Neural progenitor cell (in vitro differentiated cells): Measurements from ENCODE around the gene ADNP2. TPM values are rescaled to one million over a fixed set of nuclear protein-coding genes. Genes with fewer than 3 reads are reported as not detected.

ENCODE experiments used
- DNase-seq: peaks from one replicate; pipeline ENCODE4 v3.0.0-alpha.2; 2016; ENCODE audit warnings: low spot score
- H2AFZ ChIP-seq: fragments of 200-600 bp; sonication (generic); replicated peaks from 2 replicates; pipeline ENCODE4 v1.6.1; 2016; ENCODE audit warnings: antibody characterized with exemption
- H3F3A ChIP-seq: fragments of 200-600 bp; sonication (generic); 2 replicates; pipeline ENCODE4 v1.6.1; 2016; ENCODE audit warnings: antibody characterized with exemption, low read depth
- H3K27ac ChIP-seq: fragments of 200-600 bp; sonication (generic); 2 replicates; pipeline ENCODE4 v1.5.1; 2016; ENCODE audit warnings: mild to moderate bottlenecking
- H3K27me3 ChIP-seq: fragments of 200-600 bp; sonication (generic); 2 replicates; pipeline ENCODE4 v1.6.1; 2016; ENCODE audit warnings: mild to moderate bottlenecking, moderate library complexity
- H3K36me3 ChIP-seq: fragments of 200-600 bp; sonication (generic); 2 replicates; pipeline ENCODE4 v1.5.1; 2016
- H3K4me1 ChIP-seq: fragments of 200-600 bp; sonication (generic); 2 replicates; pipeline ENCODE4 v1.6.1; 2016; ENCODE audit warnings: mixed run types
- H3K4me2 ChIP-seq: fragments of 200-600 bp; sonication (generic); 2 replicates; pipeline ENCODE4 v1.6.1; 2016
- H3K4me3 ChIP-seq: fragments of 200-600 bp; sonication (generic); 2 replicates; pipeline ENCODE4 v1.5.1; 2016
- H3K79me2 ChIP-seq: fragments of 200-600 bp; sonication (generic); 2 replicates; pipeline ENCODE4 v1.6.1; 2016; ENCODE audit warnings: low read depth
- H3K9ac ChIP-seq: fragments of 200-600 bp; sonication (generic); 2 replicates; pipeline ENCODE4 v1.6.1; 2016
- H3K9me3 ChIP-seq: fragments of 200-600 bp; sonication (generic); 2 replicates; pipeline ENCODE4 v1.5.1; 2016; ENCODE audit warnings: low read depth
- H4K20me1 ChIP-seq: fragments of 200-600 bp; sonication (generic); 2 replicates; pipeline ENCODE4 v1.6.1; 2016; ENCODE audit warnings: low read depth
- H3K27ac Mint-ChIP-seq: 3 replicates; pipeline ENCODE4 v1.8.0; 2021; ENCODE audit warnings: mixed read lengths
- H3K27me3 Mint-ChIP-seq: 2 replicates; pipeline ENCODE4 v1.8.0; 2022; ENCODE audit warnings: low read depth, mild to moderate bottlenecking, inconsistent platforms, moderate library complexity, mixed read lengths; ENCODE audit not compliant: insufficient read depth
- H3K36me3 Mint-ChIP-seq: 3 replicates; pipeline ENCODE4 v1.8.0; 2021; ENCODE audit warnings: mixed read lengths
- H3K4me1 Mint-ChIP-seq: 3 replicates; pipeline ENCODE4 v1.8.0; 2021; ENCODE audit warnings: mixed read lengths
- H3K4me3 Mint-ChIP-seq: 3 replicates; pipeline ENCODE4 v1.8.0; 2021; ENCODE audit warnings: mild to moderate bottlenecking, moderate library complexity, mixed read lengths
- H3K9me3 Mint-ChIP-seq: 3 replicates; pipeline ENCODE4 v1.8.0; 2020; ENCODE audit warnings: mixed read lengths
- EZH2 ChIP-seq: fragments of 200-600 bp; sonication (generic); IDR thresholded peaks from 2 replicates; pipeline ENCODE4 v1.6.1; 2017; ENCODE audit warnings: antibody characterized with exemption, mild to moderate bottlenecking, moderate library complexity
- EZH2phosphoT487 ChIP-seq: fragments of 200-600 bp; sonication (generic); IDR thresholded peaks from 2 replicates; pipeline ENCODE4 v1.6.1; 2017; ENCODE audit warnings: antibody characterized with exemption
- total RNA-seq: library from RNA; depleted of rRNA; stranded (reverse); fragments of >200 nt; gene quantifications from 2 replicates; pipeline ENCODE4 v1.2.3, GENCODE V29; 2015; ENCODE audit warnings: low replicate concordance
- TF ChIP-seq, protein P1 (sequence below): fragments of 200-600 bp; sonication (generic); IDR thresholded peaks from 2 replicates; pipeline ENCODE4 v1.5.1; 2017; ENCODE audit warnings: antibody characterized with exemption, mild to moderate bottlenecking

ADNP2 gene
- total RNA-seq: 52.4 and 72.4 TPM in 2 replicates

GRCh38 chr18:80108739-80109675, at the start of gene ADNP2:
ADNP2 (plus strand) TSS chr18:80109262; CDS start chr18:80117543, 8,281 bp downstream.
- Histone ChIP-seq H2AFZ (peak within 1 kb of the TSS; percentile 23), H3K79me2 (peaks cover 45% of the 10 kb centered on the region), H3K9ac (peak within 1 kb of the TSS; percentile 30), H3K9me3 (no peaks in the 10 kb centered on the region), H3K4me3 (peak within 1 kb of the TSS; percentile 65), H4K20me1 (peaks cover 44% of the 10 kb centered on the region), H3F3A (peaks cover 37% of the 10 kb centered on the region), H3K27me3 (no peaks in the 10 kb centered on the region), H3K36me3 (no peaks in the 10 kb centered on the region), H3K4me1 (peaks cover 47% of the 10 kb centered on the region), H3K4me2 (peak within 1 kb of the TSS; percentile 92), H3K27ac (peak within 1 kb of the TSS; percentile 51)
- DNase-seq: peak; percentile 92
- no peaks in the 10 kb centered on the region for H3K9me3 Mint-ChIP-seq
- peaks cover 27% of the 10 kb centered on the region for H3K4me1 Mint-ChIP-seq
- peak within 1 kb of the TSS; percentile 95 for H3K27ac Mint-ChIP-seq
- H3K36me3 Mint-ChIP-seq: peaks cover 20% of the 10 kb centered on the region
- H3K4me3 Mint-ChIP-seq: peak within 1 kb of the TSS; percentile 91
- TF ChIP-seq EZH2phosphoT487 (no peak), EZH2 (no peak)
- TF ChIP-seq, protein P1, sequence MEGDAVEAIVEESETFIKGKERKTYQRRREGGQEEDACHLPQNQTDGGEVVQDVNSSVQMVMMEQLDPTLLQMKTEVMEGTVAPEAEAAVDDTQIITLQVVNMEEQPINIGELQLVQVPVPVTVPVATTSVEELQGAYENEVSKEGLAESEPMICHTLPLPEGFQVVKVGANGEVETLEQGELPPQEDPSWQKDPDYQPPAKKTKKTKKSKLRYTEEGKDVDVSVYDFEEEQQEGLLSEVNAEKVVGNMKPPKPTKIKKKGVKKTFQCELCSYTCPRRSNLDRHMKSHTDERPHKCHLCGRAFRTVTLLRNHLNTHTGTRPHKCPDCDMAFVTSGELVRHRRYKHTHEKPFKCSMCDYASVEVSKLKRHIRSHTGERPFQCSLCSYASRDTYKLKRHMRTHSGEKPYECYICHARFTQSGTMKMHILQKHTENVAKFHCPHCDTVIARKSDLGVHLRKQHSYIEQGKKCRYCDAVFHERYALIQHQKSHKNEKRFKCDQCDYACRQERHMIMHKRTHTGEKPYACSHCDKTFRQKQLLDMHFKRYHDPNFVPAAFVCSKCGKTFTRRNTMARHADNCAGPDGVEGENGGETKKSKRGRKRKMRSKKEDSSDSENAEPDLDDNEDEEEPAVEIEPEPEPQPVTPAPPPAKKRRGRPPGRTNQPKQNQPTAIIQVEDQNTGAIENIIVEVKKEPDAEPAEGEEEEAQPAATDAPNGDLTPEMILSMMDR: no peak
- peaks cover 5% of the 10 kb centered on the region for H3K27me3 Mint-ChIP-seq

DNA sequence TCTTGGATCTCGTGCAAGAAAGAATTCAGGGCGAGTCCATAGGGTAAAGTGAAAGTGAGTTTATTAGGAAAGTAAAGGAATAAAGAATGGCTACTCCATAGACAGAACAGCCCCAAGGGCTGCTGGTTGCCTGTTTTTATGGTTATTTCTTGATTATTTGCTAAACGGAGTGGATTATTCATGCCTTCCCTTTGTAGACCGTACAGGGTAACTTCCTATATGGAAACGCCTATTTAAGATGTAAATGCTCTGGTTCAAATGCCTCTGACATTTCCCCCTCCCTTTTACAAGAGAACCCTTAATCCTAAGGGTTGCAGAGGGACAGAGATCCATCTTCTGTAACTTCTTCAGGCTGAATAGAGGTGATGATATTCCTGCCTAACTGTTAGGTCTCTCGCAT, 49.1 kb upstream of the ADNP2 start:
- TF ChIP-seq EZH2: no peak
- TF ChIP-seq, protein P1: no peak
- no peak for TF ChIP-seq EZH2phosphoT487
- peaks cover 29% of the 10 kb centered on the region for H3K9me3 ChIP-seq
- H3K27ac ChIP-seq: no peak overlapping the region
- peaks cover 10% of the 10 kb centered on the region for H3K36me3 Mint-ChIP-seq
- peaks cover 65% of the 10 kb centered on the region for H3K9me3 Mint-ChIP-seq
- no peaks in the 10 kb centered on the region for H3F3A ChIP-seq
- DNase-seq: no peak
- H2AFZ ChIP-seq: no peak overlapping the region
- H3K79me2 ChIP-seq: no peaks in the 10 kb centered on the region
- no peaks in the 10 kb centered on the region for H3K27me3 ChIP-seq
- no peak overlapping the region for H3K27ac Mint-ChIP-seq
- peaks cover 2% of the 10 kb centered on the region for H3K27me3 Mint-ChIP-seq
- H3K4me3 Mint-ChIP-seq: no peak overlapping the region
- no peak overlapping the region for H3K4me3 ChIP-seq
- peaks cover 7% of the 10 kb centered on the region for H3K36me3 ChIP-seq
- H3K4me1 ChIP-seq: no peaks in the 10 kb centered on the region
- no peaks in the 10 kb centered on the region for H3K4me1 Mint-ChIP-seq
- no peaks in the 10 kb centered on the region for H4K20me1 ChIP-seq
- H3K9ac ChIP-seq: no peak overlapping the region
- H3K4me2 ChIP-seq: no peak overlapping the region

DNA sequence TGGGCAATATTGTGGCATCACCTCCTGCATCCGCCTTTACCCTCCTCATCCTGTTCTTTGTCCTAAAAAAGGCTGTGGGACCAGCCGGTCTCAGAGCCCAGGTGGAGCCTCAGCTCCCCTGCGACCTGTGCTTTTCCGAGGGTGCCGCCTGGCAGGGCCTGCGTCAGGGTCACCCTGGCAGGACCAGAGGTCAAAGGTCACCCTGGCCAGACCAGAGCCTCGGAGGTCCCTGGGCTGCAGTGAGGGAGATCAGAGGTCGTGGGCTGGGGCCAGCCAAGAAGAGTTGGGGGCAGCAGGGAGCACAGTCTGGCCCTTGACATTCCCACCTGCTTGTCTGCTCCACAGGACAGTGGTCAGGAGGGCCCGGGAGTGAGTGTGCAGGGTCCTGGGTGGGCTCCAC, 43.4 kb upstream of the ADNP2 start:
- Histone ChIP-seq H3F3A (no peaks in the 10 kb centered on the region), H2AFZ (no peak overlapping the region), H3K27me3 (no peaks in the 10 kb centered on the region), H3K4me1 (no peaks in the 10 kb centered on the region), H3K9me3 (peaks cover 8% of the 10 kb centered on the region), H3K27ac (no peak overlapping the region), H3K4me3 (no peak overlapping the region), H3K36me3 (peaks cover 7% of the 10 kb centered on the region), H3K4me2 (no peak overlapping the region), H4K20me1 (no peaks in the 10 kb centered on the region), H3K9ac (no peak overlapping the region), H3K79me2 (no peaks in the 10 kb centered on the region)
- TF ChIP-seq, protein P1: no peak
- TF ChIP-seq EZH2 (no peak), EZH2phosphoT487 (no peak)
- Mint-ChIP-seq H3K27ac (no peak overlapping the region), H3K36me3 (peaks cover 4% of the 10 kb centered on the region), H3K9me3 (peaks cover 23% of the 10 kb centered on the region), H3K4me1 (no peaks in the 10 kb centered on the region), H3K4me3 (no peak overlapping the region), H3K27me3 (peaks cover 2% of the 10 kb centered on the region)
- DNase-seq: no peak
